Neural crest cell (in vitro differentiated cells): ENCODE results near the gene FGD4. TPM values are rescaled to one million over a fixed set of nuclear protein-coding genes. Genes with fewer than 3 reads are reported as not detected.
"Not testable (repeated sequence)": the region's sequence is repeated elsewhere in the genome, so short reads cannot be mapped to it uniquely, and the experiment has no call there.

Experiments used
- DNase-seq: peaks from one replicate; pipeline ENCODE4 v3.0.0; 2021; ENCODE audit warnings: low read depth, mixed read lengths, low spot score
- H3K27ac Mint-ChIP-seq: one replicate; pipeline ENCODE4 v1.8.0; 2021; ENCODE audit warnings: mild to moderate bottlenecking, mixed read lengths; ENCODE audit not compliant: unreplicated experiment
- H3K27me3 Mint-ChIP-seq: 2 replicates; pipeline ENCODE4 v1.8.0; 2021; ENCODE audit warnings: low read depth, mild to moderate bottlenecking, mixed read lengths
- H3K36me3 Mint-ChIP-seq: 2 replicates; pipeline ENCODE4 v1.8.0; 2021; ENCODE audit warnings: low read depth, mild to moderate bottlenecking, mixed read lengths
- H3K4me1 Mint-ChIP-seq: 2 replicates; pipeline ENCODE4 v1.8.0; 2021; ENCODE audit warnings: mixed read lengths
- H3K4me3 Mint-ChIP-seq: one replicate; pipeline ENCODE4 v1.8.0; 2021; ENCODE audit warnings: mild to moderate bottlenecking, mixed read lengths
- H3K9me3 Mint-ChIP-seq: 2 replicates; pipeline ENCODE4 v1.8.0; 2021; ENCODE audit warnings: mixed read lengths
- total RNA-seq: library from RNA; stranded (reverse); gene quantifications from 2 replicates; pipeline ENCODE4 v1.2.1, GENCODE V29; 2021
- TF ChIP-seq, protein P1 (sequence below): fragments of 200-600 bp; sonication (generic); conservative IDR thresholded peaks from 2 replicates; pipeline ENCODE4 v1.5.0; 2021; ENCODE audit warnings: antibody characterized with exemption, mild to moderate bottlenecking

The FGD4 gene
- total RNA-seq, 1 donor from 2014 or later = 35.8 TPM

DNA sequence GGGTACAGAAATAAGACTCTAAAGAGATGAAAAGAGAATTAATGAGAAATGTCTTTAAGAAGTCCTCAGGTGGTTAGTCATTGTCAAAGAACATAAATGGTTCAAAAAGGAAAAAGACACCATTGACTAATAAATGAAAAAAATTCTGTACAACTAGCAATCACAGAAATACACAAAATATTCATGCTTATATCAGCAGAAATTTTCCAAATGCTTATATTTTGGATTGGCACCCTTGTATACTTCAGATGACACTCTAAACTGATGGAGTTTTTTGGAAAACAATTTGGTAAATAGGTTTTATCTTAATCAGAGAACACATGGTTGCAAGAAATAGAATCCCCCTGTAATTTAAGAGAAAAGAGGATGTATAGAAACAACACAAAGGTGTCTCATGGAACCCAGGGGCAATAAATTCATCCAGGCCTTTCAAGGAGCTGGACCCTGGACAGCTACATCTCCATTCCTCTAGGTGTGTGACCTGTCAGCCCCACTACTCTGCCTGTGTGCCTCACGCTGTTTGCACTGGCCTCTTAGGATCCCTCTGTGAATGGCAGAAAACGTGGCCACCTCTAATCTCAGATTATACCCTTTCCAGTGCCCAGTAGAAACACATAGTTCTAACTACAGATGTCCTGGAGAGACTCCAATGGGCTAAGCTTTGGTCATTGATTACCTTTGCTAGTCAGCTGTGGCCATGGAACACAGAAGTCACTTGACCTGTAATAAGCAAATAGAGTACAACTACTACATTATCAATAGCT, 110.2 kb downstream of the FGD4 start:
- no peaks in the 10 kb centered on the region for H3K27me3 Mint-ChIP-seq
- H3K27ac Mint-ChIP-seq = no peak overlapping the region
- peaks cover 48% of the 10 kb centered on the region for H3K4me1 Mint-ChIP-seq
- no peak for DNase-seq
- H3K4me3 Mint-ChIP-seq = no peak overlapping the region
- H3K36me3 Mint-ChIP-seq = no peaks in the 10 kb centered on the region
- no peaks in the 10 kb centered on the region for H3K9me3 Mint-ChIP-seq
- TF ChIP-seq, protein P1, sequence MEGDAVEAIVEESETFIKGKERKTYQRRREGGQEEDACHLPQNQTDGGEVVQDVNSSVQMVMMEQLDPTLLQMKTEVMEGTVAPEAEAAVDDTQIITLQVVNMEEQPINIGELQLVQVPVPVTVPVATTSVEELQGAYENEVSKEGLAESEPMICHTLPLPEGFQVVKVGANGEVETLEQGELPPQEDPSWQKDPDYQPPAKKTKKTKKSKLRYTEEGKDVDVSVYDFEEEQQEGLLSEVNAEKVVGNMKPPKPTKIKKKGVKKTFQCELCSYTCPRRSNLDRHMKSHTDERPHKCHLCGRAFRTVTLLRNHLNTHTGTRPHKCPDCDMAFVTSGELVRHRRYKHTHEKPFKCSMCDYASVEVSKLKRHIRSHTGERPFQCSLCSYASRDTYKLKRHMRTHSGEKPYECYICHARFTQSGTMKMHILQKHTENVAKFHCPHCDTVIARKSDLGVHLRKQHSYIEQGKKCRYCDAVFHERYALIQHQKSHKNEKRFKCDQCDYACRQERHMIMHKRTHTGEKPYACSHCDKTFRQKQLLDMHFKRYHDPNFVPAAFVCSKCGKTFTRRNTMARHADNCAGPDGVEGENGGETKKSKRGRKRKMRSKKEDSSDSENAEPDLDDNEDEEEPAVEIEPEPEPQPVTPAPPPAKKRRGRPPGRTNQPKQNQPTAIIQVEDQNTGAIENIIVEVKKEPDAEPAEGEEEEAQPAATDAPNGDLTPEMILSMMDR = no peak

DNA sequence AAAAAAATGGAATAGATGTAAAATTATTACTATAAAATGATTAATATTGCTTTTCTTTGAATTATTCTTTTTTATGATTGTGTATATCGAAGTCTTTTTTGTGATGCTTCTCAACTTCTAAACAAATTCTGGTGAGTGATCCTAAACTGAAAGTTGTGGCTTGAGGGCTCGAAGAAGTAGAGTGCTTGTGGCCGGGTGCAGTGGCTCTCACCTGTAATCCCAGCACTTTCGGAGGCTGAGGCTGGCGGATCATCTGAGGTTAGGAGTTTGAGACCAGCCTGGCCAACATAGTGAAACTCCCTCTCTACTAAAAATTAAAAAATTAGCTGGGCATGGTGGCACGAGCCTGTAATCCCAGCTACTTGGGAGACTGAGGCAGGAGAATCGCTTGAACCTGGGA, 112.6 kb downstream of the FGD4 start:
- DNase-seq, H3K27me3 Mint-ChIP-seq, H3K9me3 Mint-ChIP-seq, H3K27ac Mint-ChIP-seq, H3K36me3 Mint-ChIP-seq, H3K4me3 Mint-ChIP-seq: not testable (repeated sequence)
- peaks cover 43% of the 10 kb centered on the region for H3K4me1 Mint-ChIP-seq

DNA sequence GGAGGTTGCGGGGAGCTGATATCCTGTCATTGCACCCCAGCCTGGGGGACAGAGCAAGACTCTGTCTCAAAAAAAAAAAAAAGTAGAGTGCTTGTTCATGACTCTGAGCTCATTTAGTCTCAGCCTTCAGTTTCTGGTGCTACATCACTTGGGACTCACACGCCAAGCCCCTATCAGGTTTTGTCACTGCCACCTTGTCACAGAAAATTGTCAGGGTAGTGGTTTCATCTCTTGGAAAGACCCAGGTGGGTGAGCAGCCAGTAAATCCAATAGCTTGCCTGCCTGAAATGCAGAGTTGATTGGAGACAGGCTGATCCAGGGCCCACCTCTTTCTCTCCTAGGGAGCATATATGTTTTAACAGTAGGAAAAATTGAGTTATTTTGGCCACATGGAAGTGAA, 113.0 kb downstream of the FGD4 start:
- Mint-ChIP-seq H3K27ac (no peak overlapping the region), H3K27me3 (no peaks in the 10 kb centered on the region), H3K9me3 (no peaks in the 10 kb centered on the region), H3K36me3 (no peaks in the 10 kb centered on the region), H3K4me1 (peaks cover 40% of the 10 kb centered on the region), H3K4me3 (no peak overlapping the region)
- TF ChIP-seq, protein P1 = no peak
- no peak for DNase-seq

DNA sequence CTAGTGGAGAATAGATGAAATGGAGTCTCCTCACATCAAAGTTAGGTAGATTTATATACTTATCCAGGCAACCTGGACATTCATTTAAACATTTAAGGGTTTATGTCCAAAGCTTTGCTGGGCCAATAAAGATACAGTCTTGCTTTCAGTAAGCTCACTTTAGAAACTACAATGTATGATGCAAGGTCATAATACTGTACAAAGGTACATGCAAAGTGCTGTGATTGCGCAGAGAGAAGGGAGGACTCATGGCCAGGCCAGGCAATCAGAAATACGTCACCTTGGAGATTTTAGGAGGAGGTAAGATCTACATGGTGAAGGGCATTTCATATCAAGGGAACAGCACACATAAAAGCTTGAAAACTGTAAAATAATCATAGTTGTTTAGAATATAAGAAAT, 113.6 kb downstream of the FGD4 start:
- Mint-ChIP-seq H3K36me3 (peaks cover 1% of the 10 kb centered on the region), H3K4me3 (no peak overlapping the region), H3K4me1 (peaks cover 37% of the 10 kb centered on the region), H3K27me3 (no peaks in the 10 kb centered on the region), H3K9me3 (no peaks in the 10 kb centered on the region), H3K27ac (no peak overlapping the region)
- no peak for DNase-seq
- TF ChIP-seq, protein P1 = no peak

DNA sequence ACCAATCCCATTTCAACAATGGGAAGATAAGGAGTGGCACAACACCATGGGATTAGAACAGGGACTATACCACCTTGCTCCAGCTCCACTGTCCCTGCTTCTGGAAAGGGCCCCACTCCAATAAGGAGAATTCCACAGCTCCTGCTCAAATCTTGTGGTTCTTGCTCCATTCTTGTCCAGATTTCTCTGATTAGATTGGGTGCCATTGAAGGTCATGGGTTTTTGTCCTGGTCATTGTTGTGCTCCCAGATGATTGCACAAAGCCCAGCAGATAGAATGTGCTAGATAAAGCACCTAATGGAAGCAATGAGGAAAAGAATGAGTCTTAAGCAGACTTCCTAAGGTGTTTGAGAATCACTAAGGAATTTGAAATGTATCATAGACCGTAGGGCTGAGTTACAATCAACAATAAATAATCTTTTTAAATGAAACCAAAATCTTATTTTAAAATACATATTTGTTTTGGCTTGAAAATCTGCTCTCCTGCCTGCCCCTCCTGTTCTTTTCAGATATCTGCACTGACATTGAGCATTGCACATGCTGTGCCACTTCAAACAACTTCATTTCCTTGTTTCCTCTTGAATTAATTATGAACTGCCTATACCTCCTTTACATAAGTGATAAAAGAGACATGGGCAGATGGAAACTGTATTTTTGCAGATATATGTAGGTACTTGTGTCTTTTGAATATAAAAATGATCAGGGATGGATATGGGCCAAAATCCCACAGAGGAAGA, 115.9 kb downstream of the FGD4 start:
- no peaks in the 10 kb centered on the region for H3K9me3 Mint-ChIP-seq
- TF ChIP-seq, protein P1 = no peak
- no peaks in the 10 kb centered on the region for H3K27me3 Mint-ChIP-seq

DNA sequence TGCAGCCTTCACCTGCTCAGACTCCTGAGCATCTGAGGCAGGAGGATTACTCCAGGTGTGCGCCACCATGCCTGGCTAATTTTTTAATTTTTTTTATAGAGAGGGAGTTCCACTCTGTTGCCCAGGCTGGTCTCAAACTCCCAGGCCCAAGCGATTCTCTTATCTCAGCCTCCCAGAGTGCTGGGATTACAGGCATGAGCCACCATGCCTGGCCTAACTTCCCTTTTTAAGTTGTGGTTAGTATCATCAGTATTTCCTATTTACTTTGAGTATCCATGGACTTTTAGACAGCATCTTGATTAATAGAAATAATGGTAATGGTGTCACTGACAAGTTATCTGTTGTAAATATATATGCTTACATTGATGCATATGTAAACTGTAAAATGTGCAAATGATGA, 116.9 kb downstream of the FGD4 start:
- Mint-ChIP-seq H3K4me3 (no peak overlapping the region), H3K36me3 (peaks cover 2% of the 10 kb centered on the region), H3K4me1 (peaks cover 38% of the 10 kb centered on the region), H3K27me3 (no peaks in the 10 kb centered on the region), H3K9me3 (no peaks in the 10 kb centered on the region), H3K27ac (no peak overlapping the region)
- TF ChIP-seq, protein P1 = no peak
- DNase-seq = no peak

More for the DNA sequence above, 115.9 kb downstream of the FGD4 start:
- no peak for DNase-seq
- Mint-ChIP-seq H3K4me1 (peaks cover 35% of the 10 kb centered on the region), H3K4me3 (no peak overlapping the region), H3K27ac (no peak overlapping the region), H3K36me3 (peaks cover 2% of the 10 kb centered on the region)
